Measurements from ENCODE around the gene OLIG2.

GRCh38 chr21:33036430-33037162 lies 10.9 kb downstream of the OLIG2 start:
- no peak for TF ChIP-seq CTCF (conservative IDR thresholded peaks at IDR 0.05; ENCODE audit: low read length)
- no peak for TF ChIP-seq EZH2phosphoT487 (IDR thresholded peaks at IDR 0.05; ENCODE audit: borderline replicate concordance, low read depth, low read length)

Measured in OCI-LY7 (cell line).